Keratinocyte (primary cell): Measurements from ENCODE around the gene ZBTB11. TPM values are rescaled to one million over a fixed set of nuclear protein-coding genes. Genes with fewer than 3 reads are reported as not detected.

ENCODE experiments used
- DNase-seq: peaks from one replicate; pipeline ENCODE4 v3.0.0-alpha.2; 2011; ENCODE audit warnings: low read depth, missing footprints, low spot score
- FAIRE-seq: peaks from 2 replicates; lab custom pipeline; 2011; peaks lifted over from hg19 to GRCh38; lab: Jason Lieb, UNC
- H2AFZ ChIP-seq: 2 replicates; pipeline ENCODE4 v1.6.0; 2012; ENCODE audit warnings: low read length, control low read depth, inconsistent platforms; ENCODE audit not compliant: control insufficient read depth
- H3K27ac ChIP-seq: 2 replicates; pipeline ENCODE4 v1.5.1; 2011; ENCODE audit warnings: low read length; ENCODE audit not compliant: control insufficient read depth, insufficient read depth
- H3K27me3 ChIP-seq: 3 replicates; pipeline ENCODE4 v1.6.0; 2011; ENCODE audit warnings: low read length; ENCODE audit not compliant: control insufficient read depth, insufficient read depth; ENCODE audit errors: extremely low read depth
- H3K36me3 ChIP-seq, 2 experiments: 2 replicates in 1 of 2; 3 replicates in 1 of 2; pipeline ENCODE4 v1.5.1; 2011; ENCODE audit warnings: low read length in 2 of 2, mild to moderate bottlenecking in 1 of 2; ENCODE audit not compliant: control insufficient read depth in 2 of 2, insufficient read depth in 2 of 2; ENCODE audit errors: extremely low read depth in 1 of 2
- H3K4me1 ChIP-seq: 3 replicates; pipeline ENCODE4 v1.5.1; 2011; ENCODE audit warnings: low read length; ENCODE audit not compliant: control insufficient read depth, insufficient read depth; ENCODE audit errors: extremely low read depth
- H3K4me2 ChIP-seq: 3 replicates; pipeline ENCODE4 v1.6.0; 2011; ENCODE audit warnings: low read depth, low read length; ENCODE audit not compliant: control insufficient read depth, insufficient read depth; ENCODE audit errors: extremely low read depth
- H3K4me3 ChIP-seq, 3 experiments: fragments of 200-600 bp in 1 of 3; sonication (generic) in 1 of 3; 2 replicates in 2 of 3; 3 replicates in 1 of 3; pipeline ENCODE4 v1.5.1; 2011 to 2016; ENCODE audit warnings: low read length in 3 of 3, mild to moderate bottlenecking in 3 of 3, control low read depth in 2 of 3, inconsistent platforms in 1 of 3, low read depth in 1 of 3, mixed read lengths in 1 of 3, mixed run types in 1 of 3, moderate library complexity in 1 of 3; ENCODE audit not compliant: control insufficient read depth in 2 of 3, insufficient read depth in 2 of 3; ENCODE audit errors: extremely low read depth in 1 of 3
- H3K79me2 ChIP-seq: 2 replicates; pipeline ENCODE4 v1.6.0; 2012; ENCODE audit warnings: low read length; ENCODE audit not compliant: control insufficient read depth, insufficient read depth
- H3K9ac ChIP-seq: 3 replicates; pipeline ENCODE4 v1.6.0; 2011; ENCODE audit warnings: low read length; ENCODE audit not compliant: control insufficient read depth, insufficient read depth; ENCODE audit errors: extremely low read depth
- H3K9me1 ChIP-seq: 3 replicates; pipeline ENCODE4 v1.6.0; 2011; ENCODE audit warnings: low read length; ENCODE audit not compliant: control insufficient read depth, insufficient read depth; ENCODE audit errors: extremely low read depth
- H3K9me3 ChIP-seq: 2 replicates; pipeline ENCODE4 v1.5.1; 2012; ENCODE audit warnings: low read depth, low read length; ENCODE audit not compliant: control insufficient read depth
- H4K20me1 ChIP-seq: 3 replicates; pipeline ENCODE4 v1.6.0; 2011; ENCODE audit warnings: low read length; ENCODE audit not compliant: control insufficient read depth, insufficient read depth; ENCODE audit errors: extremely low read depth
- CTCF ChIP-seq, 3 experiments: IDR thresholded peaks in 1 of 3; conservative IDR thresholded peaks in 1 of 3; optimal IDR thresholded peaks in 1 of 3; 2 replicates in 2 of 3; 3 replicates in 1 of 3; pipeline versions ENCODE3 to v1.5.1; 2011; ENCODE audit warnings: low read length in 3 of 3, mild to moderate bottlenecking in 3 of 3, moderate library complexity in 2 of 3, control low read depth in 1 of 3, inconsistent platforms in 1 of 3; ENCODE audit not compliant: insufficient read depth in 2 of 3; ENCODE audit errors: extremely low read depth in 1 of 3
- EZH2 ChIP-seq: IDR thresholded peaks from one replicate; pipeline ENCODE4 v1.6.1; 2012; ENCODE audit warnings: inconsistent platforms, mild to moderate bottlenecking, low read length, moderate library complexity
- dilution Hi-C: fragments of 300-500 bp; cut with MboI; formaldehyde crosslinking; loops from one replicate; pipeline ENCODE4 v1.7.0; 2020; ENCODE audit warnings: low sequenced_read_pairs; ENCODE audit not compliant: extremely low pct_ligation_motif_present
- polyA plus RNA-seq, 5 experiments: library from polyadenylated mRNA; depleted of rRNA in 3 of 5; stranded (reverse) in 3 of 5; stranded (forward) in 1 of 5; unstranded in 1 of 5; fragments of >200 nt; gene quantifications; 1 replicate in 1 of 5; 2 replicates in 3 of 5; 3 replicates in 1 of 5; pipeline versions ENCODE4 v1.2.1 to v1.2.3, GENCODE V29; 2011 to 2012; ENCODE audit warnings: missing spikeins in 2 of 5, low read depth in 1 of 5, low replicate concordance in 1 of 5

ZBTB11 gene
- polyA plus RNA-seq, 1 donor (not counting 4 experiments of a cell fraction or from before 2014, with no cell fraction given): 19.7 TPM

- no peaks in the 10 kb centered on the region for H3K36me3 ChIP-seq
- H3K9ac ChIP-seq: no peak overlapping the region
- H2AFZ ChIP-seq: no peak overlapping the region
- no peaks in the 10 kb centered on the region for H3K27me3 ChIP-seq
- dilution Hi-C loops: no loop called here
- H4K20me1 ChIP-seq: no peaks in the 10 kb centered on the region
- DNase-seq: no peak
- TF ChIP-seq EZH2: no peak
- H3K79me2 ChIP-seq: no peaks in the 10 kb centered on the region
- no peak overlapping the region for H3K4me3 ChIP-seq
- H3K9me3 ChIP-seq: no peaks in the 10 kb centered on the region
- no peak overlapping the region for H3K27ac ChIP-seq
- no peaks in the 10 kb centered on the region for H3K4me1 ChIP-seq
- H3K4me2 ChIP-seq: no peak overlapping the region
- no peaks in the 10 kb centered on the region for H3K9me1 ChIP-seq
- FAIRE-seq: no peak
Measured at GRCh38 chr3:101625879-101626278, 51.1 kb downstream of the ZBTB11 start.

DNA sequence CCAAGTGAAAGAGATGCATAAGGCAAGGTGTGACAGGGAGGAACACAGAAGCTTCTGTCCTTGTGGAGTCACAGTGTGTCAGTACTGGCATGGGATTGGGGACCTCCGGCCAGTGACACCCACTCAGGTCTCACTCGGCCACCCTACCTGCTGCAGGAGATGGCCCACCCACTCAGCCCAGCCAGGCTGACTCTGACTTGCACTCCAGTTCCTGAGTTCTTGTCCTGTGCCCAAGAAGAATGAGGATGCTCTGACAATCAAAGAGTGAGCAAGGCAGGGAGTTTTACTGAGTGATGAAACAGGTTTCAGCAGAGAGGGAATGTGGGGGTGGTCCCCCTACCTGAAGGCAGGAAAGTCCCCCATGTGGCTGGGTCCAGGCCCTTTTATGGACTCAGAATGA is 52.1 kb downstream of the ZBTB11 start:
- Histone ChIP-seq H3K9me3 (no peaks in the 10 kb centered on the region), H3K79me2 (no peaks in the 10 kb centered on the region), H4K20me1 (no peaks in the 10 kb centered on the region), H3K9ac (no peak overlapping the region), H3K9me1 (no peaks in the 10 kb centered on the region), H3K4me2 (no peak overlapping the region), H3K27me3 (no peaks in the 10 kb centered on the region), H3K27ac (no peak overlapping the region), H3K4me1 (no peaks in the 10 kb centered on the region), H2AFZ (no peak overlapping the region), H3K4me3 (no peak overlapping the region), H3K36me3 (no peaks in the 10 kb centered on the region)
- TF ChIP-seq CTCF (optimal IDR thresholded peaks at IDR 0.05 in 1 of 3, IDR thresholded peaks at IDR 0.05 in 1 of 3, conservative IDR thresholded peaks at IDR 0.05 in 1 of 3; ENCODE audit: extremely low read depth in 1 of 3, insufficient read depth in 2 of 3, low read length in 3 of 3) (no peak), EZH2 (no peak)
- no peak for DNase-seq
- dilution Hi-C loops: no loop called here
- FAIRE-seq: no peak

- Histone ChIP-seq H3K9me3 (no peaks in the 10 kb centered on the region), H3K79me2 (no peaks in the 10 kb centered on the region), H3K4me3 (no peak overlapping the region), H3K9me1 (no peaks in the 10 kb centered on the region), H3K4me2 (no peak overlapping the region), H3K9ac (no peak overlapping the region), H3K27ac (no peak overlapping the region), H3K27me3 (no peaks in the 10 kb centered on the region), H2AFZ (no peak overlapping the region), H4K20me1 (no peaks in the 10 kb centered on the region), H3K4me1 (no peaks in the 10 kb centered on the region), H3K36me3 (no peaks in the 10 kb centered on the region)
- dilution Hi-C loops: no loop called here
- no peak for TF ChIP-seq CTCF (optimal IDR thresholded peaks at IDR 0.05 in 1 of 3, IDR thresholded peaks at IDR 0.05 in 1 of 3, conservative IDR thresholded peaks at IDR 0.05 in 1 of 3; ENCODE audit: extremely low read depth in 1 of 3, insufficient read depth in 2 of 3, low read length in 3 of 3)
- TF ChIP-seq EZH2: no peak
- DNase-seq (no peak), FAIRE-seq (no peak)
Measured at GRCh38 chr3:101623656-101624055, 53.3 kb downstream of the ZBTB11 start.
